IPS-18a (cell line): ENCODE results near the gene CDH13.

Experiments
- H3K27ac ChIP-seq: one replicate; pipeline ENCODE4 v1.5.1; 2013; ENCODE audit warnings: low read length
- H3K27me3 ChIP-seq: one replicate; pipeline ENCODE4 v1.6.1; 2013; ENCODE audit warnings: mild to moderate bottlenecking, low read length; ENCODE audit not compliant: control insufficient read depth, insufficient read depth
- H3K36me3 ChIP-seq: one replicate; pipeline ENCODE4 v1.6.1; 2013; ENCODE audit warnings: low read depth, low read length; ENCODE audit not compliant: control insufficient read depth
- H3K4me1 ChIP-seq: one replicate; pipeline ENCODE4 v1.6.1; 2013; ENCODE audit warnings: low read depth, low read length; ENCODE audit not compliant: control insufficient read depth
- H3K4me3 ChIP-seq: one replicate; pipeline ENCODE4 v1.5.1; 2013; ENCODE audit warnings: low read length
- H3K9ac ChIP-seq: one replicate; pipeline ENCODE4 v1.6.1; 2013; ENCODE audit warnings: mild to moderate bottlenecking, low read length, moderate library complexity
- H3K9me3 ChIP-seq: one replicate; pipeline ENCODE4 v1.6.1; 2013; ENCODE audit warnings: low read depth, low read length; ENCODE audit not compliant: control insufficient read depth

CDH13 gene

GRCh38 chr16:83158320-83158957, 531.7 kb downstream of the CDH13 start:
- H3K36me3 ChIP-seq: no peaks in the 10 kb centered on the region
- H3K27ac ChIP-seq: no peak overlapping the region
- H3K27me3 ChIP-seq: no peaks in the 10 kb centered on the region
- peaks cover 14% of the 10 kb centered on the region for H3K4me1 ChIP-seq
- H3K4me3 ChIP-seq: no peak overlapping the region
- H3K9ac ChIP-seq: no peak overlapping the region
- no peaks in the 10 kb centered on the region for H3K9me3 ChIP-seq

GRCh38 chr16:83159049-83159448, 532.3 kb downstream of the CDH13 start:
- no peak overlapping the region for H3K9ac ChIP-seq
- no peaks in the 10 kb centered on the region for H3K27me3 ChIP-seq
- peaks cover 14% of the 10 kb centered on the region for H3K4me1 ChIP-seq
- H3K4me3 ChIP-seq: no peak overlapping the region
- no peaks in the 10 kb centered on the region for H3K9me3 ChIP-seq
- no peaks in the 10 kb centered on the region for H3K36me3 ChIP-seq
- H3K27ac ChIP-seq: no peak overlapping the region

GRCh38 chr16:83160287-83161020, 533.7 kb downstream of the CDH13 start:
- Histone ChIP-seq H3K27ac (no peak overlapping the region), H3K36me3 (no peaks in the 10 kb centered on the region), H3K9ac (no peak overlapping the region)

GRCh38 chr16:83162791-83163190, 536.0 kb downstream of the CDH13 start:
- H3K27ac ChIP-seq: no peak overlapping the region
- no peak overlapping the region for H3K9ac ChIP-seq
- H3K4me1 ChIP-seq: peaks cover 18% of the 10 kb centered on the region
- H3K27me3 ChIP-seq: no peaks in the 10 kb centered on the region
- no peaks in the 10 kb centered on the region for H3K36me3 ChIP-seq
- H3K9me3 ChIP-seq: no peaks in the 10 kb centered on the region
- H3K4me3 ChIP-seq: no peak overlapping the region

More at GRCh38 chr16:83160287-83161020, 533.7 kb downstream of the CDH13 start:
- Histone ChIP-seq H3K4me3 (no peak overlapping the region), H3K27me3 (no peaks in the 10 kb centered on the region), H3K9me3 (no peaks in the 10 kb centered on the region), H3K4me1 (peaks cover 14% of the 10 kb centered on the region)

- Histone ChIP-seq H3K36me3 (no peaks in the 10 kb centered on the region), H3K9ac (no peak overlapping the region), H3K27me3 (no peaks in the 10 kb centered on the region), H3K4me1 (peaks cover 18% of the 10 kb centered on the region), H3K4me3 (no peak overlapping the region), H3K9me3 (no peaks in the 10 kb centered on the region), H3K27ac (no peak overlapping the region)
These were observed 538.0 kb downstream of the CDH13 start for GRCh38 chr16:83164816-83165215.

GRCh38 chr16:83171396-83171795, 544.6 kb downstream of the CDH13 start:
- Histone ChIP-seq H3K4me3 (no peak overlapping the region), H3K36me3 (no peaks in the 10 kb centered on the region), H3K9ac (no peak overlapping the region), H3K9me3 (no peaks in the 10 kb centered on the region), H3K27ac (no peak overlapping the region), H3K4me1 (no peaks in the 10 kb centered on the region), H3K27me3 (no peaks in the 10 kb centered on the region)

- Histone ChIP-seq H3K4me1 (no peaks in the 10 kb centered on the region), H3K27me3 (no peaks in the 10 kb centered on the region), H3K4me3 (no peak overlapping the region)
These were observed 547.9 kb downstream of the CDH13 start for GRCh38 chr16:83174671-83175070.

GRCh38 chr16:83176802-83177201, 550.0 kb downstream of the CDH13 start:
- H3K4me3 ChIP-seq: no peak overlapping the region
- H3K36me3 ChIP-seq: no peaks in the 10 kb centered on the region
- H3K27ac ChIP-seq: no peak overlapping the region
- H3K27me3 ChIP-seq: no peaks in the 10 kb centered on the region
- no peaks in the 10 kb centered on the region for H3K9me3 ChIP-seq
- no peaks in the 10 kb centered on the region for H3K4me1 ChIP-seq
- H3K9ac ChIP-seq: no peak overlapping the region

More at GRCh38 chr16:83174671-83175070, 547.9 kb downstream of the CDH13 start:
- no peaks in the 10 kb centered on the region for H3K36me3 ChIP-seq
- no peak overlapping the region for H3K9ac ChIP-seq
- no peak overlapping the region for H3K27ac ChIP-seq
- no peaks in the 10 kb centered on the region for H3K9me3 ChIP-seq

GRCh38 chr16:83185902-83186301, 559.1 kb downstream of the CDH13 start:
- Histone ChIP-seq H3K9me3 (no peaks in the 10 kb centered on the region), H3K36me3 (no peaks in the 10 kb centered on the region), H3K27me3 (no peaks in the 10 kb centered on the region), H3K9ac (no peak overlapping the region), H3K27ac (no peak overlapping the region), H3K4me3 (no peak overlapping the region), H3K4me1 (no peaks in the 10 kb centered on the region)

GRCh38 chr16:83187405-83187804, 560.6 kb downstream of the CDH13 start:
- no peak overlapping the region for H3K9ac ChIP-seq
- H3K27me3 ChIP-seq: no peaks in the 10 kb centered on the region
- no peaks in the 10 kb centered on the region for H3K4me1 ChIP-seq
- H3K4me3 ChIP-seq: no peak overlapping the region
- no peaks in the 10 kb centered on the region for H3K36me3 ChIP-seq
- H3K9me3 ChIP-seq: no peaks in the 10 kb centered on the region
- no peak overlapping the region for H3K27ac ChIP-seq

- H3K36me3 ChIP-seq: no peaks in the 10 kb centered on the region
- no peaks in the 10 kb centered on the region for H3K4me1 ChIP-seq
- no peak overlapping the region for H3K9ac ChIP-seq
- H3K4me3 ChIP-seq: no peak overlapping the region
- H3K27ac ChIP-seq: no peak overlapping the region
- H3K27me3 ChIP-seq: no peaks in the 10 kb centered on the region
- H3K9me3 ChIP-seq: no peaks in the 10 kb centered on the region
These were observed 570.0 kb downstream of the CDH13 start for GRCh38 chr16:83196796-83197195.

GRCh38 chr16:83197450-83197849, 570.7 kb downstream of the CDH13 start:
- H3K9ac ChIP-seq: no peak overlapping the region
- no peak overlapping the region for H3K27ac ChIP-seq
- no peaks in the 10 kb centered on the region for H3K36me3 ChIP-seq
- H3K9me3 ChIP-seq: no peaks in the 10 kb centered on the region
- no peaks in the 10 kb centered on the region for H3K27me3 ChIP-seq
- H3K4me1 ChIP-seq: no peaks in the 10 kb centered on the region
- no peak overlapping the region for H3K4me3 ChIP-seq
